COR-L47 (cell line): ENCODE results near the gene ABCA1.
"Not testable (repeated sequence)": the region's sequence is repeated elsewhere in the genome, so short reads cannot be mapped to it uniquely, and the experiment has no call there.

Experiments used
- DNase-seq: peaks from one replicate; lab custom pipeline; 2025; lab: John Stamatoyannopoulos, UW

Gene ABCA1, protein sequence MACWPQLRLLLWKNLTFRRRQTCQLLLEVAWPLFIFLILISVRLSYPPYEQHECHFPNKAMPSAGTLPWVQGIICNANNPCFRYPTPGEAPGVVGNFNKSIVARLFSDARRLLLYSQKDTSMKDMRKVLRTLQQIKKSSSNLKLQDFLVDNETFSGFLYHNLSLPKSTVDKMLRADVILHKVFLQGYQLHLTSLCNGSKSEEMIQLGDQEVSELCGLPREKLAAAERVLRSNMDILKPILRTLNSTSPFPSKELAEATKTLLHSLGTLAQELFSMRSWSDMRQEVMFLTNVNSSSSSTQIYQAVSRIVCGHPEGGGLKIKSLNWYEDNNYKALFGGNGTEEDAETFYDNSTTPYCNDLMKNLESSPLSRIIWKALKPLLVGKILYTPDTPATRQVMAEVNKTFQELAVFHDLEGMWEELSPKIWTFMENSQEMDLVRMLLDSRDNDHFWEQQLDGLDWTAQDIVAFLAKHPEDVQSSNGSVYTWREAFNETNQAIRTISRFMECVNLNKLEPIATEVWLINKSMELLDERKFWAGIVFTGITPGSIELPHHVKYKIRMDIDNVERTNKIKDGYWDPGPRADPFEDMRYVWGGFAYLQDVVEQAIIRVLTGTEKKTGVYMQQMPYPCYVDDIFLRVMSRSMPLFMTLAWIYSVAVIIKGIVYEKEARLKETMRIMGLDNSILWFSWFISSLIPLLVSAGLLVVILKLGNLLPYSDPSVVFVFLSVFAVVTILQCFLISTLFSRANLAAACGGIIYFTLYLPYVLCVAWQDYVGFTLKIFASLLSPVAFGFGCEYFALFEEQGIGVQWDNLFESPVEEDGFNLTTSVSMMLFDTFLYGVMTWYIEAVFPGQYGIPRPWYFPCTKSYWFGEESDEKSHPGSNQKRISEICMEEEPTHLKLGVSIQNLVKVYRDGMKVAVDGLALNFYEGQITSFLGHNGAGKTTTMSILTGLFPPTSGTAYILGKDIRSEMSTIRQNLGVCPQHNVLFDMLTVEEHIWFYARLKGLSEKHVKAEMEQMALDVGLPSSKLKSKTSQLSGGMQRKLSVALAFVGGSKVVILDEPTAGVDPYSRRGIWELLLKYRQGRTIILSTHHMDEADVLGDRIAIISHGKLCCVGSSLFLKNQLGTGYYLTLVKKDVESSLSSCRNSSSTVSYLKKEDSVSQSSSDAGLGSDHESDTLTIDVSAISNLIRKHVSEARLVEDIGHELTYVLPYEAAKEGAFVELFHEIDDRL (N-terminal part only)

DNA sequence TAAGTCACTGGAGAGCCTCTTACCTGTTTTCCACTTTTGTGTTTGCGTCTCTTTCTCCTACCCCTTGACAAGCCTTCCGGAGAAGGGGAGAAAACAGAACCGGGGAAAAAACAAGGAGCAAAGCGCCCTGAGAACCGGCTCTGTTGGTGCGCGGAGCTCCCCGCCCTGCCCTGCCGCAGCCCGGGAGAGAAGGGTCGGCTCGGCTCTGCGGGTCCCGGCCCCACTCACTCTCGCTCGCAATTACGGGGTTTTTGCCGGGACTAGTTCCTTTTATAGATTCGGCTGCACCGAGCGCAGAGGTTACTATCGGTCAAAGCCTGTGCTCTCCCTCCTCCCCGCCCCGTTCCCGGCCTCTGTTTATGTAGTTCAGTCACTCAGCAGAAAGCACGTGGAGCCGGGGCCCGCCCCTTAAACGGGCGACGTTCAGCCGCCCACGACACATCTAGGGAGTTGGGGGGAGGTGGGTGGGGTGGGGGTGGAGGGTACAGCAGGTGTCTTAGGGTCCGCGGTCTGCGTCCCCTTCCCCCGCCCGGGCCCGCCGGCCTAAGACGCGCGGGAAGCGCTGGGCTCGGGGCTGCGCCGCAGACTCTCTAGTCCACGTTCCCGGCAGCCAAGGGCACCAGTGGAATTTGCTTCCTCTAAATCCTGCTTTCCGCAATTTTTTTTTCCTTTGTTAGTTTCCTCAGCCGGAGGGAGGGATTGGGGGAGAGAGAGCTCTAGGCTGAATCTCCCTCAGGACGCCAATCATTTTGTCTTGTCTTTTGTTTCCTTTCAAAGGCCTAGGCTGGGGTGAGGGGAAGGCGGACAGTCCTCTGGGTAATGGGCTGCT, at the start of gene ABCA1:
Gene ABCA1, minus strand, starts transcription at position 244 of the 829 bp plus-strand sequence. CDS start 24,476 bp downstream, outside the sequence.
- DNase-seq = no peak

DNA sequence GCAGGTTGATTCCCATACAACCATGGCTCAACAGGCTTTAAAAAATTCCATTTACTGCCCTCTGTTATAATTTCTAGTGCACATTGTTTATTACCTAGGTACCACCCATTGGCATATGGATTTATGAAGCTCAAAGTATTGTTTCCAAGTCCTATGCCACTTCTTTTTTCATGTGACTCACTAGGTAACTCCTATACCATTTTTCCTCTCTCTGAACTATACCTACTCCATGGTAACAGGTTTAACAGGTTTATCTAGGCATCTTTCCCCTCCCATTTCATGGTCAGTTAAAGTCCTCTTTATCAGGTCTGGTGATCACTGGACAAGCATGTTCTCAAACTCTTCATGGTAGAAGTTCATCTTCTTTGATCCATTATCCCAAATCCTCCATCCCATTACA, 49.6 kb upstream of the ABCA1 start:
- no peak for DNase-seq

DNA sequence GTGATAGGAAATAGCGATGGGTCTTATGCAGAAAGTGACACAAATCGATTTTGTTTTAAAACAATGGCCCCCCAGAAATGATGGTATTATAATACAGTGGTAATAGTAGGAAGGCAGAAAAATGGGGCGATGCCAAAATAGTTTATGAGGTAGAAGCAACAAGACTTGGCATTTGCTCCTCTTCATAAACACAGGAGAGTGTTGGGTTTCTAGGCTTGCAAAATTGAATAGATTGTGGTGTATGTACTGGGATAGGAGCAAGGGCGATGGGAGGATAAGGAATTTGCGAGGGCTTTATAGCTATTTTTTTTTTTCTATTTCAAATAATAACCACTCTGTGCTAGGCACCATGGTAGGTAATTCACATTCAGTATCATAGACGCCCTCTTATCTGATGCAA, 49.2 kb upstream of the ABCA1 start:
- no peak for DNase-seq

DNA sequence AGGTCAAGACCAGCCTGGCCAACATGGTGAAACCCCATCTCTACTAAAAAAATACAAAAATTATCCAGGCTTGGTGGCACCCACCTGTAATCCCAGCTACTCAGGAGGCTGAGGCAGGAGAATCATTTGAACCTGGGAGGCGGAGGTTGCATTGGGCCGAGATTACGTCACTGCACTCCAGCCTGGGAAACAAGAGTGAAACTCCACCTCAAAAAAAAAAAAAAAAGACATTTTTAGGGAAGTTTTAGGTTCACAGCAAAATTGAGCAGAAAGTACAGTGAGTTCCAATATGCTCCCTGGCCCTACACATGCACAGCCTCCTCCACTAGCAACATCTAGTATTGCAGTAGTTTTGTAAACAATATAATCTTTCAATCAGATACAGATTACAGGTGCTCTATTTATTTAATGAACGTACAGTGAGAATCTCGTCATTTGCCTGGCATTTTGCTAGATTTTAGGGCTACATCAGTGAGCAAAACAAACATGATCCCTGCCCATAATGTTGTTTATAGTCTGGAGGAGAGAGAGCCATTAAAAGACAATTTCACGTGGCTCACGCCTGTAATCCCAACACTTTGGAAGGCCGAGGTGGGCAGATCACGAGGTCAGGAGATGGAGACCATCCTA, 48.1 kb upstream of the ABCA1 start:
- not testable (repeated sequence) for DNase-seq

DNA sequence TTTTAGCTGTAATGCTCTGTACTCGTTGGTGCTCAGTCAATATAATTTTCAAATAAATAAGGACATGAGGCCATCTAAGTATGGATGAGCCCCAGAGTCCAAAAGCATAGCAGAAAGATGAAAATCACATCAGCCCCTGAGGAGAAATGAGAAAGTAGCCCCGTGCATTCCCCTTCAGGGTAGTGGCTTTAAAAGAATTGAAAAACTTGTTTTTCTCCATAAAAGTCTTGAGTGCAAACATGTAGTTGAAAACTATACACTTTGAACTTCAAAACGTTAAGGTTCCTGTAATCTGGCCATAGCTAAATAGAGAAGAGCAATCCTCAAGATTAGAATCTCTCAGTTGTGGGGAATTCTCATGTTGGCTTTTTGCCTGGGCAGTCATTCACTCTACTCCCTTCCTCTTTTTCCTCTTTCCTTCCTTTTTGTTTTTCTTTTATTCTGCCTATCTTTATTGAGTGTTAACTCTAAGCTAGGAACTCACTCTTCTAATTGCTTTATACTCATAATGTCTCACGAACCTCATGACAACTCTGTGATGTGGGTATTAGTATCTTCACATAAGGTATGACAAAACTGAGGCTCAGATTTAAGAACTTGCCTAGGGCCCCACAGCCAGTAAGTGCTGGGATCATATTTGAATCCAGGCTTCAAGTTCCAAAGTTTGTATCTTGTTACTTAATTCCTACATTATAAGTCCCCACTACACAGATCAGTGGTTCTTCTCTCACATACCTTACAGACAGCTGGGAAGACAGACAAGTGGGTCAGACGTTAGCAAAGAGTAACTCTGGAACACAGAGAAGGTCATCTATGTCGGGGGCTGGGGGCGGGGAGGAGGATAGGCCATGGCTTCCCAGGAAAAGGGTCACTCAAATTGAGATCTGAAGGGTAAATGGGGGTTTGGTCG, 46.4 kb upstream of the ABCA1 start:
- DNase-seq = no peak

DNA sequence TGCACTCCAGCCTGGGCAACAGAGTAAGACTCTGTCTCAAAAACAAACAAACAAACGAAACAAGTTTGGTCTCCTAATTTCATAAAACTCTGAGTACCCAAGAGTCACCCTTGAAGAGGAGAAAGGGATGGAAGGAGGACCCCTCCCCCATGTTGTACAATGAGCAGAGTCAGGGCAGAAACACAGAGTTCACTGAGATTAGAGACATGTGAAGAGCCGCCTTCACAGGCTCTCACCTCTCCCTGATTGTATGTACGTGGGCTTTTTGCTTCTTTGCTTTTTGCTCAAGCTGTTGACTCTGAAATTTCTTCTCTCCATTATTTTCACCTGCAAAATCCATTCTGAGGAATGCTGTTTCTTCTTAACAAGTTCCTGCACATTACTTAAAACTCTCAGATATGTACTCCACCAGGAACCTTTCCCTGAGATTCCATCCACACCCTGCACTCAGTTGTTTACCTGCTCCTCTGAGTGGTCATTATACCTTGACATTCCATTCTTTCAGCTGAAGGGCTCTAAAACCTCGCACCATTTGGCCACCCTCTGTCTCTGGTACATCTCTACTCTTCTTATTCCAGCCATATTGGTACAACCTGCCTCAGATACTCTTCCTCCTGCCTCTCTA, 44.4 kb upstream of the ABCA1 start:
- DNase-seq = no peak

DNA sequence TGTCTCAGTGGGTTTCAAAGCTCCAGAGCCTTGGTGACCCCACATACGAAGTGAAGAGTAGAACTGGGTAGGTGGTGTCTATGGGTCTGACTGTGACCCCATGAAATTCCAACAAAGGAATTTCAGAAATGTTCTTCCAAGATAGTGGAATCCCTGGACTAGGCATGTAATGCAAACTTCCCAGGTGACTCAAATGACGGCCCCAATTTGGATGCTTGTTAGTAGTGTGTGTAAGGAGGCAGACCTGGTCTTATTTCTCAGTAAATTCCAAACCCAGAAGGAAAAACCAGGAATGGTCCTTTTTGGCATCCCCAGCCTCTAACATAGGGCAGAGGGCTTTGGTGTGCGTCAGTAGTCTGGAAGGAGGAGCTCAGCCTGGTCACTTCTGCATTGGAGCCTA, 43.6 kb upstream of the ABCA1 start:
- no peak for DNase-seq

DNA sequence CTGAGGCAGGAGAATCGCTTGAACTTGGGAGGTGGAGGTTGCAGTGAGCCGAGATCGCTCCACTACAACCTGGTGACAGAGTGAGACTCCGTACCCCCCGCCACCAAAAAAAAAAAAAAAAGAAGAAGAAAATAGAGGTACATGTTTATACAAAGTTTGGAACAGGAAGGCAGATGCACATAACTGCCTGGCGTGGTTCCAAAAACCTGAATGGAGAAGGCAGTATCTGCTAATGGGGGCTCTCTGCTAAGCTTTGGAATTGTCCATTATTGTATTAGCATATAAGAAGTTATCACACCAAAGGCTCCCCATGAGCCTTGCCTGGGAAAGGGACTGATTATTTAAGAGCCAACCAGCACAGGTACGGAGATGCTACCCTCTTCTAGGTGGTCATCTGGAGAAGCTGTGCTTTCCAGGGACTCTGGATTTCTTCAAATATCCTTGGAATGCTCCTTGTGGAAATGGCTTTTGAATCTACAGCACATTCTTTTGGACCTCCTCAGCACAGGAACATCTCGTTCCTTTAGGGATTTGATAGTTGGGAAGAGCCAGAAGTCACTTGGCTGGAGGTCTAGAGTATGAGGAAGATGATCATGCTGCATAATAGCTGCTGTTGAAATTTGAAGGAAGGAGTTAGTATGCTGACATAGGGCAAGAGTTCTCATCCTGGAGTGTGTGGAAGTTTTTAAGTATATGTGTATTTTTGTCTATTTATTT, 42.5 kb upstream of the ABCA1 start:
- peak; percentile 12 for DNase-seq

DNA sequence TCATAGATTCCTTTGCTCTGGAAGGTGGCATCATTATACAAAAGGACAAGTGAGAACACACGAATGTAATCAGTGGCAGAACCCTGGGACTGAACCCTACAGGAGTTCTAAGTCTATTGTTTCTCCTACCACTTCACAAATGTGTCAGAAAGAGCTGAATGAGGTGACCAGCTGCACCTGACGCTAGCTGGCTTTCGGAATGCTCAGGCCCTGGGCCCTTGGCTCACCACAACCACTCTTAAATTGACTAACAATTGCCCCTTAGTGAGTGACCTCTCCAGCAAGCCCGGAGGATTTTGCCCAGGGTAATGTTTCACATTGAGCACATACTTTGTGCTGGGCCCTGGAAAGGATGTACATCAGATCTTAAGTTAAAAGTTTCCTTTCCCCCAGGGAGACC, 41.2 kb upstream of the ABCA1 start:
- DNase-seq = no peak

DNA sequence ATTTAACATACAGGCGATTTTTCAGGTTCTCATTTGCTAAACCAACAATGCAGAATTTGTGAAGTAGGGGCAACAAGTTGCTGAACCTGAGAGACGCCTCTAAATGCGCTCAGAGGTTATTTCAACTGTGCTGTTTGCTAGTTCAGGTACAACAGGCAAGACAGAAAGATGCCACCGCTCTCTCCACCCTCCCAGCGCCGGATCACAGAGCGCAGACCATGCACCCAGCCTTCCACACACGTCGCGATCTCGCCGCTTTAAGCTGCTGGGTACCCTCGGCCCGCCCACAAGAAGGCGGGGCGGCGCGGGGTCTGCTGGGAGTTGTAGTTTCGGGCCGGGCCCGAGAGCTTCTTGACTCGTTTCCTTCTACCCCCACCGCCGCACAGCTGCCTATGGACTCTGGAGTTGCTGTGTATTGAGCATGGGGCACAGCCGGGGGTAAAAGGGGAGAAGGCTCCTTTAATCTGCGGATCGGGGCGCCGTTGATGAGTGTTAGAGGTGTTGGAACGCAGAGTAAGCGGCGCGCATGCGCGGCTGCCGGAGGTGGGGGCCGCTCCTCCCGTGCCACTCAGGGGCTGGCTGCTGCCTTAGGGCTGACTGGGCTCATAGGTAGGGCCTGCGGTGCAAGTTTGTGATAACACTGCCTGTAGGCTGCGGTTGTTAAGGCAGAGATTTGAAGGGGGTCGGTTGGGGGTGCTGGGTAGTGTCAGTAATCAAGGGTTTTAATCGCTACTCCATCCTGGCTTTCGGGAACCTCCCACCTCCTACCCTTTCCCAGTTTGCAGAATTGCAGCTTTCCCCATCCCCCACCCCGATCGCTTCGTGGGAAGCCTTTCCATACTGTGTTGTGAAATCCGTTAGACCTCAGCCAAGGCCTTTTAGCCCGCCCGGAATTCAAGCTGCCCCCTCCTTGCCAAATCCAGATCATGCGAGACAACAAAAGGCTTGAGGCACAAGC, 40.3 kb upstream of the ABCA1 start:
- peak; percentile 73 for DNase-seq

DNA sequence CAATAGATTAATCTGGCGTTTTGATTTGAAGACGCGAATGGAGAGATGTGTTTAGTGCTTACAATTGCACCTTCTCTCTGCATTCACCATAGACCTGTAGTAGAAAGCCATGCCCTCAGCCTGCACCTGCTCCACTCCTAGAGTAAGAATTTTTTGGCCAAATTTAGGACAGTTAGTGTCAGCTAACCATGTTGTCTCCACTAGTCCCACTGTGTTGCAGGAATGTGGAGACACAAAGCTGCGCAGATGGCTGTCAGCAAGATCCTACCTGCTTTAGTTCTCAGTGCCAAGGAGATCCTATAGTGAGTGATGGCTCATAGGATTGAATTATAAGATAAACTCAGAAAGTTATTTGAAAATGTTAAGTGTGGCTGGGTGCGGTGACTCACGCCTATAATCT, 35.1 kb upstream of the ABCA1 start:
- DNase-seq = no peak

DNA sequence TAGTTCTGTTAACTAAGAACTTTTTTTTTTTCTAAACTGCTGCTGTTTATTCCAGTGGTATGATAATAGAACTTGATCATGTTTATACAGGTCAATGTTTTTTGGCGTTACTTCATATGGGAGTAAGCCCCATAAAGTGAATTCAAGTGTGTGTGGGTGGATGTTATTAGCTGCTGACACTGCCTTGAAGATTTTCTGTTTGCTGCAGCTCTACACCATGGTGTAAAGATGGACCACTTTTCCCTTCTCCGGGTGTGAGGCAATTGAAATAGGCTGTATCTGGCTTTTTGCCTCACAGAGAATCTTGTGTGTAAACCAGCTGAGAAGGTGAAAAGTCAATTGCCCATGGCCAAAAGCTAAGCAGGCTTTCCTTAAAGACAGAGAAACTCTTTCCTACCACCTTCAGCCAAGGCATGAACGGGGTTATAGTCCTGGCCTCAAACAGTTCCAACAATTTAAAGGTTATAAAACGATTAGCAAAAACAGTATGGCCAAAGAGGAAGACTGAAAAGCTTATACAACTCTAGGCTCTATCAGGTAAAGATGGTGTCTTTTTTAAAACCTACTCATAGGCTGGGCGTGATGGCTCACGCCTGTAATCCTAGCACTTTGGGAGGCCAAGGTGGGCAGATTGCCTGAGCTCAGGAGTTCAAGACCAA, 33.9 kb upstream of the ABCA1 start:
- no peak for DNase-seq

DNA sequence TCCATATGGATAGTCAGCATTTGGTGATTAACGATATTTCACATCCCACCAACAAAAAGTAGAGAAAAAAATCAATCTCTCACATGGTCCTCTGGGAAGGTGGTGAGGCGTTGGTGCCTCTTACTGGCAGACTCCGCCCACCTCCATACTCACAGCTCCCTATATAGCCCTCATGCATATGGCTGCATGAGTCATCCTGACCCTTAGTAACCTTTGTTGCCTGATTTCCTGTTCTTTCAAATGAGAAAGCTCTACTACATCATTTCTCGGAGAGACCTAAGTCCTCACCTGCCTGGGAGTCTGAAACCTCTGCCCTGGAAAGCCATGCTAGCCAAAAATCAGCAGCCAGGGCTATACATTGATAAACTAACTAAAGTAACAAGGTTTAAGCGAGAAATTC, 33.3 kb upstream of the ABCA1 start:
- DNase-seq = no peak

DNA sequence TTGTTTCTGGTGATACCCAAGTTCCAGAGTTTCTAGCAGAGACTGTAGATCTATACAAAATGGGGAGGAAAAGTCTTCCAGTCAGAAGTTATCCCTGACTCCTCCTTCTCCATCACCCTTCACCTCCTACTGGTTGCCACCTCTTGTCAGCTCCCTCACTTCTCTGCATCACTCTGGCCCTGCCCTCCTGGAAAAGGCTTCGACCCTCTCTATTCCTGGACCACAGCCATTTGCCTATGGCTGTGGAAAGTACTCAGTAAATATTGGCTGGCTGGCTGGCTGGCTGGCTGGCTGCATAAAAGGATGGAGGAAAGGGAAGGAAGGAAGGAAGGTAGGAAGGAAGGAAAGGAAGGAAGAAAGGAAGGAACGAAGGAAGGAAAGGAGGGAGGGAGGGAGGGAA, 32.7 kb upstream of the ABCA1 start:
- DNase-seq = no peak

DNA sequence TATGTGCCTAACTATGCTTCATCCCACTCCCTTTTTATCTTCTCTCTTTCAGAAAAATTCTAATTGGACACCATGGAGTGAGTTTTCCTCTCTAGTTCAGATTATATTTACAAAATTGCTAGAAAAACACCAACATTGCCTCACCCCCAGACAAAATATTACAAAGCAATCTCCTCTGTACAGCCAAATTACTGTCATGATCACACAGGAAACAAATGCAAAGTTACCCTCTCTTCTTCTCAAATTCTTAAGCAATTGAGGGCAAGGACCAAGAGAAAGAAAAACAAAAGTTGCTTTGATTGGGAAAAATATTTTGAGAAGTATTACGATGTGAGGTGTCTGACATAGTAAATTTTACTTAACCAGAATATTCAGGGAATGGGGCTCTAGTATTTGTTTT, 30.8 kb upstream of the ABCA1 start:
- DNase-seq = no peak

DNA sequence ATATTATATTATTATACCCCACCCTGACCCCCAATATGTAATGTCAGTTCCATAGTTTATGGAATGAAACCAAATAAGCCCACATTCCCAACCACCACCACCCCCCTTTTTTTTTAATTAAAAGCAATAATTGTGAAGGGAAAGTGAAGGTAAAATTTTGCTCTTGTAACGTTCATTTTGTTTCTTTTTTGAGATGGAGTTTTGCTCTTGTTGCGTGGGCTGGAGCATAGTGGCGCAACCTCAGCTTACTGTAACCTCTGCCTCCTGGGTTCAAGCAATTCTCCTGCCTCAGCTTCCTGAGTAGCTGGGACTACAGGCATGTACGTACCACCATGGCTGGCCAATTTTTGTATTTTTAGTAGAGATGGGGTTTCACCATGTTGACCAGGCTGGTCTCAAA, 30.1 kb upstream of the ABCA1 start:
- not testable (repeated sequence) for DNase-seq

DNA sequence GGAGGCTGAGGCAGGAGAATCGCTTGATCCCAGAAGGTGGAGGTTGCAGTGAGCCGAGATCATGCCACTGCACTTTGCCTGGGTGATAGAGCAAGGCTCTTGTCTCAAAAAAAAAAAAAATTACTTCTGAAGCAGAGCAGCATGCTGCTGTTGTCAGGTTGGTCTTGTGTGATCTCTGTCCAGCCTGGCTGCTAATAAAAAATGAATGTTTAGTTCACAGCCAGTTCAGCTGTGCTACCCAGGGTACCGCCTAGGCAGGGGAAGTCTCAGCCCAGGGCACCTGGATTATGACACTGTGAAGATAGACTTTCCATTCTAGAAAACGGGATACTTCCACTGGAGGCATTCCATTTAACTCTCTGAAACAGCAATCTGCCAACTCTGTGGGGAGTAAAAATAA, 23.5 kb upstream of the ABCA1 start:
- DNase-seq = no peak
